GM18951 (cell line): Measurements from ENCODE around the gene PHF23.
"Not testable (repeated sequence)": the region's sequence is repeated elsewhere in the genome, so short reads cannot be mapped to it uniquely, and the experiment has no call there.

Experiments
- POLR2A ChIP-seq: IDR thresholded peaks from 4 replicates; pipeline ENCODE4 v1.6.1; 2011; ENCODE audit warnings: mild to moderate bottlenecking; ENCODE audit not compliant: insufficient read length, insufficient read depth; ENCODE audit errors: extremely low read depth
- in situ Hi-C: fragments of 300-500 bp; cut with MboI; formaldehyde crosslinking; loops from one replicate; pipeline ENCODE4 v1.12.0; 2022; ENCODE audit warnings: low sequenced_read_pairs, mixed read lengths, inconsistent platforms; ENCODE audit not compliant: unreplicated experiment

PHF23 gene

DNA sequence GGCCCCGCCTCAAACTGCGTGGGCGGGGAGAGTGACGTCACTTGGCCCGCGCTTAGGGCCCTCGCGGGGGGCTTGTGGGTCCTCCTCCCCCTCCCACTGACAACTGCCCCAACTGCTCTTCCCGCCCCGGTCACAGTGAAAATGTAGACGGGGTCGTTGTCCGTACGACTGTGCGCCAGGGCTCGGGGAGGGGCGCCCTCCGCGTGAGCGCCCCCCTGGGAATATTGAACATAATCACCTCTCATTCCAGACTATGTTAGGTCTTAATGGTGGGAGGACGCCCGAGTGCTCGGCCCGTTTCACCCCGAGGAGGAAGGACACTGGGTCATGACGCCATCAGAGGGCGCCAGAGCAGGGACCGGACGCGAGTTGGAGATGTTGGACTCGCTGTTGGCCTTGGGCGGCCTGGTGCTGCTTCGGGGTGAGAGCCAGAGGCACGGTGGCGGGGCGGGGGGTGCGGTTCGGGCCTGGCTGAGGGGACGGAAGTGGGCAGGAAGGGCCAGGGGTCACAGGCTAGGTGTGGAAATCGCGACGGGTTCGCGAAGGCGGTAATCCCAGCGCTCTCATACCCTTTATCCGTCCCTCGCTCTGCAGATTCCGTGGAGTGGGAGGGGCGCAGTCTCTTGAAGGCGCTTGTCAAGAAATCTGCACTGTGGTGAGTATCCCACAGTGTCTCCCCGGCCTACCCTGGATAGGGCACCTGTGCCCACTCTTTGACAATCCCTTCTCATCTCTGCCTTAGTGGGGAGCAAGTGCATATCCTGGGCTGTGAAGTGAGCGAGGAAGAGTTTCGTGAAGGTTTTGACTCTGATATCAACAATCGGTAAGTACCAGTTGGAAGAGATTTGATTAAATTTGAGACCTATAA is 13.2 kb upstream of the PHF23 start, which contains the start of gene ELP5:
Gene ELP5 (plus strand): TSS at position 40 of the 868 bp plus-strand sequence. CDS start 336 bp downstream, at position 376.
- in situ Hi-C loops: no loop called here
- TF ChIP-seq POLR2A: peak; percentile 88

- peak; percentile 67 for TF ChIP-seq POLR2A
- in situ Hi-C loops: no loop called here
These were observed 12.5 kb upstream of the PHF23 start, which contains the start of gene CTDNEP1 for GRCh38 chr17:7251661-7252175. Gene CTDNEP1, minus strand, starts transcription at chr17:7251734. Its CDS starts 438 bp downstream, at chr17:7251296.

GRCh38 chr17:7250695-7251627 is 11.7 kb upstream of the PHF23 start:
- in situ Hi-C loops: no loop called here

GRCh38 chr17:7249830-7250229 is 10.6 kb upstream of the PHF23 start:
- TF ChIP-seq POLR2A: no peak
- in situ Hi-C loops: no loop called here

More at GRCh38 chr17:7250695-7251627, 11.7 kb upstream of the PHF23 start:
- TF ChIP-seq POLR2A: no peak

DNA sequence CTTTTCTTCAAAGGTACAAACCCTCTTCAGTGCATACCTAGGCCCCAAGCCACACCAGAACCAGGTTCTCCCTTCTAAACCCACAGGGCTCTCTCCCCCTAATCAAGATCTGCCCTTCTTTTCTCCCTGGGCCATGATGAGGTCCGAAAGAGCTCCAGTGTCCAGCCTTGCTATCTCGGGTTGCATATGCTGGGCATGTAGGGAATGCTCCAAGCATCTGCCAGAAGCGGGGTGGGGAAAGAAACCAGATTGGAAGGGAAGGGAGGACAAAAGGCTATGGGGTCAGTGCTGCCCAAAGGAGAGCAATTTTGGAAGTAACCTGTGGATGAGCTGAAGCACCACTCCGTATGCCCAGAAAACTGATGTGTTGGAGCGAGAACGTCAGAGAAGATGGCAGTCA is 10.0 kb upstream of the PHF23 start:
- TF ChIP-seq POLR2A: no peak
- in situ Hi-C loops: no loop called here

DNA sequence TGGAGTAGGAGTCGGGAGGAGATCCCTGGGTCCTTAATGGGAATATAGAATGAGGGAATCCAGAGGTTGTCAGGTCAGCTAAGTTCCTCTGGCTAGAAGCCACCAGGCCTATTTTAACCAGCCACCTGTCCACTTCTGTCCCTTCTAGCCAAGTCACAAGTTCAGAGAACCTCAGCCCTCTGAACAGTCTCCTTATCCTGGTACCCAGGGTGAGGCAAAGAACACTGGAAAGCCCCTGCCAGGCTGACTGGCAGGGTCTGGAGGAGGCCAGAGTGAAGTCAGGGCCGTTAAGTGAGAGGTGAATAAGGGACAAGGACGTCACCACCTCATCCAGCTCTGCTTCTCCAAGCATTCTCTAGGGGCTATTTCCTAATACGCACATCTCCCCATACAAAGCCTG is 9.5 kb upstream of the PHF23 start:
- in situ Hi-C loops: no loop called here

GRCh38 chr17:7246779-7247178 is 7.5 kb upstream of the PHF23 start:
- TF ChIP-seq POLR2A: no peak
- in situ Hi-C loops: no loop called here

More for the DNA sequence above, 9.5 kb upstream of the PHF23 start:
- no peak for TF ChIP-seq POLR2A

DNA sequence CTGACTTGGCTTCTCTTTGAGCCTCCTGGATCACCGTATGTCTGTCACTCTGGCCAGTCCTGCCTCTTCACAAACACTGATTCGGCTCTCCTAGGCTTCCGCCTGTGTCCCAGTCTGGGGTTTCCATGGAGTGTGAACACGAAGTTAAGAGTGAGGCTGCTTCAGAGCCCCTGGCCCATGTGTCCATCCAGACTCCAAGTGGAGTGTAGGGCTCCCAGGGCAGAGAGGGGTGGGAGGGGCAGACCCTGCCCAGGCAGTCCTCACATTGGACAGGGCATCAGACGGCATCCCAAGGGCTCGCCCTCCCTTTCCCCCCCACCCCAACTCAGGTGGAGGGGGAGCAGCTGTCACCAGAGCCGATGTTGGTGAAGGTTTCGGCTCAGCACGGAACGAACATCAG is 4.6 kb upstream of the PHF23 start:
- in situ Hi-C loops: not testable (repeated sequence)

DNA sequence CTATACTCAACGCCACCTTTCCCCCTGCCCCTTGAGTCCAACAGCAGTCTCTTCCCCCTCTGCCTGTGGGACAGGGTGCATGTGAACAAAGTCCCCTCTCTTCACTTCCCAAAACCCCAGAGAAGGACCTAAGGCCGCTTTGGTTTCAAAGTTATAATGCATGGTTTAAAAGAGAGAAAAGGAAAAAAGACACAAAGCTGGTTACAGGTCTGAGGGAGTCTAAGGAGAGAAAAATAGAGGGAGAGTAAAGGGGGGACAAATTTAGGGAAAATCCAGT is 4.1 kb upstream of the PHF23 start:
- TF ChIP-seq POLR2A: no peak
- in situ Hi-C loops: no loop called here

GRCh38 chr17:7242717-7243452 is 3.6 kb upstream of the PHF23 start:
- TF ChIP-seq POLR2A: peak; percentile 58
- in situ Hi-C loops: no loop called here

GRCh38 chr17:7241783-7242716 is 2.8 kb upstream of the PHF23 start, which contains the start of gene GABARAP:
Gene GABARAP, minus strand, starts transcription at chr17:7242449. Its CDS starts 119 bp downstream, at chr17:7242330.
- in situ Hi-C loops: no loop called here
- peak; percentile 68 for TF ChIP-seq POLR2A
